HG03060 (cell line): ENCODE data around the gene MRPS26.
"Not testable (repeated sequence)": the region's sequence is repeated elsewhere in the genome, so short reads cannot be mapped to it uniquely, and the experiment has no call there.

Experiments
- ATAC-seq: cut with Tn5 transposase; IDR thresholded peaks from one replicate; pipeline ENCODE4 v1.9.1; 2021; ENCODE audit warnings: low read depth, moderate number of reproducible peaks; ENCODE audit not compliant: unreplicated experiment

MRPS26 gene

GRCh38 chr20:3072530-3073250, 26.8 kb downstream of the MRPS26 start:
- ATAC-seq, result no peak

GRCh38 chr20:3073251-3073643, 27.4 kb downstream of the MRPS26 start:
- ATAC-seq, result not testable (repeated sequence)

- no peak for ATAC-seq
These were observed 29.0 kb downstream of the MRPS26 start for GRCh38 chr20:3074812-3075211.

- ATAC-seq, result not testable (repeated sequence)
These were observed 29.5 kb downstream of the MRPS26 start for GRCh38 chr20:3075315-3075714.

GRCh38 chr20:3077618-3078134, 31.8 kb downstream of the MRPS26 start:
- ATAC-seq, result no peak

GRCh38 chr20:3080939-3081388, 35.1 kb downstream of the MRPS26 start:
- no peak for ATAC-seq

GRCh38 chr20:3081641-3082040, 35.8 kb downstream of the MRPS26 start:
- no peak for ATAC-seq

GRCh38 chr20:3082306-3082951, 36.6 kb downstream of the MRPS26 start:
- ATAC-seq, result no peak

- ATAC-seq, result no peak
These were observed 37.4 kb downstream of the MRPS26 start for GRCh38 chr20:3082955-3083952.

- ATAC-seq, result no peak
These were observed 38.6 kb downstream of the MRPS26 start, which contains the start of gene AVP for GRCh38 chr20:3084283-3084985. Gene AVP, minus strand, starts transcription at chr20:3084724. Its CDS starts 50 bp downstream, at chr20:3084674.

- no peak for ATAC-seq
These were observed 39.1 kb downstream of the MRPS26 start for GRCh38 chr20:3084986-3085360.

GRCh38 chr20:3085571-3086072, 39.8 kb downstream of the MRPS26 start:
- no peak for ATAC-seq

- ATAC-seq, result no peak
These were observed 42.2 kb downstream of the MRPS26 start for GRCh38 chr20:3088031-3088430.

GRCh38 chr20:3090565-3090964, 44.7 kb downstream of the MRPS26 start:
- ATAC-seq, result no peak

GRCh38 chr20:3092611-3093379, 46.9 kb downstream of the MRPS26 start:
- ATAC-seq, result no peak

GRCh38 chr20:3093861-3094361, 48.1 kb downstream of the MRPS26 start:
- ATAC-seq, result no peak

GRCh38 chr20:3094848-3095629, 49.2 kb downstream of the MRPS26 start:
- ATAC-seq, result no peak
